NCI-H2227 (cell line): ENCODE measurements around the gene ST6GALNAC6.

Source experiments
- DNase-seq: peaks from one replicate; lab custom pipeline; 2025; ENCODE audit not compliant: unreplicated experiment; lab: John Stamatoyannopoulos, UW

The ST6GALNAC6 gene

DNA sequence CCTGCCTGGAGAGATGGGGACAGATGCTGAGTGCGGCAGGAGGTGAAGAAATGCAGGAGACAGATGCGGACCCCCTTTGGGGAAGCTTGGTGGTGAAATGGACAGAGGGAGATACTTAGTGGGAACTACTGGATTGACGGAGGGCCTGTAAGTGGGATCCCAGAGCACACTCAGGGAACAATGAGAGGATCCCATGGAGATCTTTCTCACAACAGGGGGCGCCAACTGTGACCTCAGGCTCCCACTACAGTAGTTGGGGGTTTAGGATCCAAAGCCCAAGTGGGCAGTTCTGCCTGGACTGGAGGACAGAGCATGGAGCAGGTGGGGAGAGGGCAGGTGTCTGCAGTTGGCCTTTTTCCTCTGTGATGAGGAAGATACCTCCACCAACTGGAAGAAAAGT is 34.8 kb upstream of the ST6GALNAC6 start:
- no peak for DNase-seq

DNA sequence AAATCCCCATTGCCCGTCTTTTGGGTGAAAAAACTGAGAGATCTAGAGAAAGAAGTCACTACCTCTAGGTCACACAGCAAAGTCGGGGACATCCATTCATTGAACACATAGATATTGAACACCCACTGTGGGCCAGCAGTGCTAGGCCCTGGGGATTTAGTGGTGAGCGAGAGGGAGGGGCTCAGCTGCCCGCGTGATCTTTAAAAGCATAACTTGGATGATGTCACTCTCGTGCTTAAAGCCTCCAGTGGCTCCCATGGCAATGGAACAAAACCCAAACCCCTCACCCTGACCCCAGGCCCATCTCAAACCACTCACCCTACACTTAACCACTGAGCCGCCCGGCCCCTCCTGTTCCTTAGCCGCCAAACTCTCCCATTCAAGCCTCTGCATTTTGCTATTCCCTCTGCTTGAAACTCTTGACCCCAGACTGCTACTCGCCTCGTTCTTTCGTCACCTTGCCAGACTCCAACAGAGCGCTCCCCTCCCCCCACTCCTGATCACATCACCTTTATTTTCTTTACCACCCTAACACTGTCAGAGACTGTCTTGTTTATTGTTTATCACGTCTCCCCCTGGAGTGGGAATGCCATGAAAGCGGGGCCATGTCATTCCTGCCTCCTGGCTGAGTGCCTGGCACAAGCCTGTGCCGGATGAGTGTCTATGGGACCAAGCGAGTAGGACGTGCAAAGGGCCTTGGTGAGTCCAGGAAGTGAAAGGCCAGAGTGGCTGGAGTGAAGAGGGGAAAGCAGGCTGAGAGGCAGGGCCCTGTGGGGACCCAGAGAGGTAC is 31.9 kb upstream of the ST6GALNAC6 start:
- peak; percentile 62 for DNase-seq

DNA sequence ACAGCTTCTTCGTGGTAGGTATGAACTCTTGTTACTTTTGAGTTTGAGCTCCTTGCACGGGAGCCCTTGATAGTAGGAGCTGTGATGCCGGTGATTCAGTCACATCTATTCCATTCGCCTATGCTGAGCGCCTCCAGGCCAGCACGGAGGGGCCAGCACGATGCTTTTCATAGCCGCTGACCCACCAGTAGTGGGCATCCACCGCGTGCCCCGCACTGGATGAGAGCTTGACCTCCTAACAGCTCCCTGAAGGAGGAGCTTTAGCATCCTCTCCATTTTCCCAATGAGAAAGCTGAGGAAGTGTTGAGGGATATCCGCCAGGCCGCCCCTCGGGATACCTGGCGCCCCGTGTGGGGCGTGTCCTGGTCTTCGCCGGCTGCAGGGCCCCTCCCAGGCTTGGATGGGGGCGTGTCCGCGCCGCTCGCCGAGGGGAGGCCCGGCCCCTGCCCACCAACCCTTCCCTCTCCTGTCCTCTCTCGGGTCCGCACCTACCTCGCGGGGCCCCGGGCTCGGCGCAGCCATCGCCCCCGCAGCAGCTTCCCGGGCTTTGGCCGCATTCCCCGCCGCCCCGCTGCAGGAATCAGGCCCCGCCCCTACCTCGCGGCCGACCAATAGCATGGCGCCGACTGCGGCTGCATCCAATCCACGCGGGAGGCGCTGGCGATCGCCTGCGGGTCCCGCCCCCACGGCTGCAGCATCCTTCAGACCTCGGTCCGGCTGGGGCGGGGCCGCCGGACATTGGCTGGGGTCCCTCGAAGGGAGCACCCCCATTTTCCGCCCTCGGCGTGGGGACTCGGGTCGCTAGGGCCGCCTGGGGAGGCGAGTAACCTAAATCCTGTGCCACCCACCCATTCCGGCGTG is 31.1 kb upstream of the ST6GALNAC6 start, which contains the start of gene PIP5KL1:
PIP5KL1 (minus strand) TSS at position 547 of the 861 bp plus-strand sequence; CDS start at position 522, 25 bp downstream.
- peak; percentile 91 for DNase-seq

DNA sequence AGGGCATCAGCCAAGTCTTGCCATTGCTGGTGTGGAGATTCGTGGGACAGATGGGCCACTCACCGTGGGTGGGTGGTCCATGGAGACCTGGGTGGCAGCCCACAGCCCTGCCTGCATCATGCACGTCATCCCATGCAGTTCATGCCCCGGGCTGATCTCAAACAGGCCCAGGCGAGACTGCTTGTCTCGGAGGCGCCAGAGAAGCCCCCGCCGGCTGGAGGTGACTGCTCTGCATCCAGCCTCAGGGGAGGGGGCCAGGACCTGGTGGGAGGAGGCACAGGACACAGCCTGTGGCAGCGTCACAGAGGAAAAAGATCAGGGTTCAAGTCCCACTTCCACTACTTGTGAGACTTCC is 30.2 kb upstream of the ST6GALNAC6 start:
- no peak for DNase-seq

DNA sequence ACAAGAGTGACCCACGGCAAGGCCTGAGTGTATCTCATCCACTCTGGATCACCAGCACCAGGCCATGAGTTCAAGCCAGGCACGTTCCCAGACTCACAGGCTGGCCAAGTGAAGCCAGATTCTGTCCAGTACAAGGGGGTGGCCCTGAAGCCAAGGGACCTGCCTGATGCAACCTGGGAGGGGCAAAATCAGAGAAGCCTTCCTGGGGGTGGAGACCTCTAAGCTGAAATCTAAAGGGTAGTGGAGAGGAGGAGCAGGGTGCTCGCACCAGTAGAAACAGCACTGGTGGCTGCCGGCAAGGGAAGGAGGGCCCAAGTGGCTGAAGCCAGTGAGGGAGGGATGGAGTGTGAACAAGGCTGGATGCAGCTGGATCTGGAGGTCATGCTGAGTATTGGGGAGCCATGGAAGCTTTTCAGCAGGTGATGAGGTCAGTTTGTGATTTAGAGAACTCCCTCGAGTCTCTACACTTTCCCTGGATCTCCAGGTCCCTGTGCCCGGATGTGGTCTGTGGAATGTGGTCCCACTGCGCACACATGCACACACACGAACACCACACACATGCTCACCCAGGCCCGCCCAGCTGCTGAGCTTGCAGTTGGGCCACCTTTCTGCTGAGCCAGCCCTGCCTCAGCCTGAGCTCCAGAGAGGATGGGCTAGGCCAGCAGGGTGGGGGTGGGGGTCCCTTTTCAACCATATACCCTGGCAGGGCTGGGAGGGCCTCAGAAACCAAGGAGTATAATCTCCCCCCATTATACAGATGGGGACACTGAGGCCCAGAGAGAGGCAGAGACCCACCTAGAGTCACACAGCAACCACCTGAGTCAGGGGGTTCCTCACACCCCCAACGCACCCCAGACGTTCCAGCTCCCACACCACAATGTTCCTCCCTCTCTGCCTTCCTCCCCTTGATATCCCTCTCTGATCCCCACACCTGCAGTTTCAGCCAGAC is 29.5 kb upstream of the ST6GALNAC6 start:
- no peak for DNase-seq

DNA sequence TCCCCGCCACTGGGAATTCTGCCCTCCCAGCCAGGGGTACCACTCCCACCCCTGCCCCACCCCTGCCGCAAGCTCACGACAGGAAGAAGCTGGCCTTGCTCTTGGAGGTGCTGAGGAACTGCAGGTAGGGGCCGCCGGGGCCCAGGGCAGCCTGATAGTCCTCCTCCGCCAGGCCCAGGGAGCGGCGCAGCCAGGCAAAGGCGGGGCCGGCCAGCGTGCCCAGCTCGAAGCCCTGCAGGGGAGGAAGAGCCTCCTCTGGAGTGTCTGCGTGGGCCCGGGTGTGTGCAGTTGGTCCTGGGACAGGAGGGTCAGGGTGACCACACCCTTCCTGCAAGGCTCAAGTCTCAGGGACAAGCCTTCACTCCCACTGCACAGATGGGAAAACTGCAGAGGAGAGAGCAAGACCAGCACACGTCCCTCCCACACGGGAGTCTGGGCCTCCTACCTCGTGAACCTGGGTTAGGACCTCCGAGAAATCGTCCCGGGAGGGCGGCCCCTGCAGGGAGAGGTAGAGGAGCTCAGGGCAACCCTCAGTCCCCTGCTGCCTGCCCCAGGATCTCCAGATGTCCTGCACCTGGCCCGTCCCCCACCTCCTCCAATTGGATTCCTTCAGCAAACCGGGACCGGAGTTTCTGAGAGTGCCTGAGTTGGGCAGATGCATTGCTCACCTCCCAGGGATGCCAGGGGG is 28.7 kb upstream of the ST6GALNAC6 start:
- no peak for DNase-seq

DNA sequence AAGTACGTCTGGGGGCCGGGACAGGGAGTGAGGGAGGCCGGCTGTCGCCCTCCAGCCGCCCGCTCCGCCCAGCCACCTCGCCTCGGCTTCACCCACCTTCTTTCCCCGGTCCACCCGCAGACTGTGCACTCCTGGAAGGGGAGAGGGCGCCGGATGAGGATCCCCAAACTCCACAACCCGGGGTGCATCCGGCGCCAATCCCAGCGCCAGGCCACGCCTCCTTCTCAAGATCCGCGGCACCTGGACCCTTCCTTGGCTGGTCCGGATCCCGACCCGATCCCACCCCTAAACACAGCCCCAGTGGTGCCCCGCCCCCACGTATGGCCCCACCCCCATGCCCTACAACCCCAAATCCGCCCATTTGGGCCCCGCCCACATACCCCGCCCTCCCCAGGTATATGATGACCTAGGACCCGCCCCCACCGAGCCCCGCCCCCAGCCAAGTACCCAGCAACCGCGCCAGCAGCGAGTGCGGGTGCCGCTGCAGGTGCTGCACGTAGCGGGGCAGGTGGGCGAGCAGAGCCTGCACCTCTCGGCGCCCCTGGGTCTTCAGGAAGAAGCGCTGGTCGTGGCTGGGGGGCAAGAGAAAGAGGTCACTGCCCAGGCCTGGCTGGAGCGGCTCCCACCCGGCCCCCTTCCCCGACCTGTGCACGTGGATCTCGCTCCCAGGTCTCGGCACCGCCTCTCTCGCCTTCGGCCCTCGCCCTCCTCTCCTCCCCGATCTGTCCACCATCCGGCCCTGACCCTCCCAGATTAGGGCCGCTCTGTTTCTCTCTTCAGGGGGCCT is 28.0 kb upstream of the ST6GALNAC6 start:
- no peak for DNase-seq

DNA sequence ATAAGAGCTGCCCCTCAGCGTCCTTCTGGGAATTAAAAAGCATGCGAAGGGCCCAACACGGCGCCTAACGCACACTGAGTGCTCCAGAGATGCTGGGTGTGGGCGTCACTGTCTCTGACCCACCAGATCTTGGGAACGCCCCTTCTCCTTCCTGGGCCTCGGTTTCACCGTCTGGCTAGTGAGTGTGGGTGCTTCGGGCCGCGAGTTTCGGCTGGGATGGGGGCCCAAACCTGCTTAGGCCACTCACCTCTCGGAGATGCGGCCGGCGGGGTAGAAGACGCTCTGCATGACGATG is 27.4 kb upstream of the ST6GALNAC6 start:
- no peak for DNase-seq

DNA sequence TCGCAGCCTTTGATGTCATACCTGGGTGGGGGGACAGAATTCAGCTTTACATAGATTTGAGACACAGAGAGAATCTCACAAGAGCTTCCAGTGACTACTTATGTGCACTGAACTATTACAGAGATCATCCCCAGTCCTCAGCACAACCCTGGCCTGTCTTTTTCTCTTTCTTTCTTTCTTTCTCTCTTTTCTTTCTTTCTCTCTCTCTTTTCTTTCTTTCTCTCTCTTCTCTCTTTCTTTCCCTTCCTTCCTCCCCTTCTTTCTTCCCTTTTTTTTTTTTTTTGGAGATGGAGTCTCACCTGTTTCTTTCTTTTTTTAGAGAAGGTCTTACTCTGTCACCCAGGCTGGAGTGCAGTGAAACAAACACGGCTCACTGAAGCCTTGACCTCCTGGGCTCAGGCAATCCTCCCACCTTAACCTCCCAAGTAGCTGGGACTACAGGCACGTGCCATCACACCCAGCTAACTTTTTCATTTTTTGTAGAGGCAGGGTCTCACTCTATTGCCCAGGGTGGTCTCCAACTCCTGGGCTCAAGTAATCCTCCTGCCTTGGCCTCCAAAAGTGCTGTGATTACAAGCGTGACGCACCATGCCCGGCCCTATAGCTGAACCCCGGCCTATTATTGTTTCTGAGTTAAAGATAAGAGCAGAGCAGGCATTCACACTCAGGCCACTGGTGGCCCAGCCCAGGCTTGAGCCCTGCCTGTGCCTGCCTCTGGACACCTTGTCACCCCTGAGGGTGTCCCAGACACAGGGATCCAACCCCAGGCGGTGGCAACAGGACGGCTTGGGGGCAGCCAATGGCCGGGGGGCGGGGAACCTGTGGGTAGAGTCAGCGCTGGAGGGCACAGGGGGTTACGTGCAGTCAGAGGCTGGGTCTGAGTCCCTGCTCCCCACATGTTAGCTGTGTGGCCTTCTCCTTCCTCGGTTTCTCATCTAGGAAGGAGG is 26.8 kb upstream of the ST6GALNAC6 start:
- DNase-seq, result no peak

DNA sequence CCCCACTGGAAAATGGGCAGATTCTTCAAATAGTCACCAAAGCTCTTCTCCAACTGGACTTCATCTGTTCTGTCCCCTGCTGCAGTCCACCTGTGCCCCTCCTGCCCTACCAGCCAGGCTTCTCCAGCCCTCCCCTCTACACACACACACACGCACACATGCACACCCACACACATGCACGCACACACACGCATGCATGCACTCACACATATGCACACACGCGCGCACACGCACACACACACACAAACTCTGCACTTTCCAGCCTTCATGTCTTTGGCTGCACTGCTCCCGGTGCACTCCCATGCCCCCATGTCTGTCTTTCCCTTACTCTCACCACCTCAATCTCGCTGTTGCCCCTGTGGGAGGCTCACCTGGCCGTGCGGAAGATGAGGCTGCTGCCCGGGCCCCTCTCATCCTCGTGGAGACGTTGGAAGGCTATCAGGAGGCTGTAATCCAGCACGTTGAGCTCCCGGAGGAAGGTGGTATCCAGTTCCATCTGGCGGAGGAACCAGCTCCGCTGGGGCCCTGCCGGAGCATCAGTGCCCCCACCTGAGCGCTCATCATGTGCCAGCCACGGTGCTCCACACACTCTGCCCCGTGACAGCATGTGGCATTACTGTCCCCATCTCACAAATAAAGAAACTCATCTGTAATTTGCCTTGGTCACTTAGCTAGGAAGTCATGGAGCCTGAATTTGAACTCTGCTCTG is 25.5 kb upstream of the ST6GALNAC6 start:
- DNase-seq, result no peak

DNA sequence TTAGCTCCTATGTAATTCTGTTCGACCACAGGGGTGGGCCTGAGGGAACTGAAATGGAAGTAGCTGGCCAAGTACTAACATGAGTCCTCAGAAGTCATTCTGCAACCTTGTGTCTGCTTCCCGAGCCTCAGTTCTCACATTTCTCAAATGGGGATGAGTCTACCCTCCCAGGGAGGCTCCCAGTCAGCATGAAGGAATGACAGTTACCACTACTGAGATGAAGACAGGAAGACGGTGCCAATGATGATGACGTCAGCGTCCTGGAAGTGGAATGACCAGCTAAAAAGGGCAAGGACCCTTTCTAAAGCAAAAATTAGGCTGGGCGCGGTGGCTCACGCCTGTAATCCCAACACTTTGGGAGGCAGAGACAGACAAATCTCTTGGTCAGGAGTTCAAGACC is 24.4 kb upstream of the ST6GALNAC6 start:
- DNase-seq, result no peak

DNA sequence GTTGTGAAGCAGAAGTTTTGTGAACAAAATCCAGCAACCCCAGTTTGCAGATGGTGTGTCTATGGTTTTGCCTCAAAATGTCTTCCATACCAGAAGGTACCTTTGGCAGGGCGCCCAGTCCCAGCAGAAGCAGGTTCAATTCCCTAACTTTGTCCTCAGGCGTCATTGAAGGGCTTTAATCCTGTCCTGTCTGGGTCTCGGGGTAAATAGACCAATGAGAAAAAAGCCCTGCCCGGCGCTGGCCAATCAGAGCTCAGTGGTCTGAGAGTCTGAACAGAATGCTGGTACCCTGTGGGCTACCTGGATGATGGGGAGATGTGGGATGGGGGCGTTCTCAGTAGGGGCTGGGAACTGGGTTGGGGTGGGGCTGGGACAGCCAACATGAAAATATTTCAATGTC is 23.6 kb upstream of the ST6GALNAC6 start:
- DNase-seq, result no peak

DNA sequence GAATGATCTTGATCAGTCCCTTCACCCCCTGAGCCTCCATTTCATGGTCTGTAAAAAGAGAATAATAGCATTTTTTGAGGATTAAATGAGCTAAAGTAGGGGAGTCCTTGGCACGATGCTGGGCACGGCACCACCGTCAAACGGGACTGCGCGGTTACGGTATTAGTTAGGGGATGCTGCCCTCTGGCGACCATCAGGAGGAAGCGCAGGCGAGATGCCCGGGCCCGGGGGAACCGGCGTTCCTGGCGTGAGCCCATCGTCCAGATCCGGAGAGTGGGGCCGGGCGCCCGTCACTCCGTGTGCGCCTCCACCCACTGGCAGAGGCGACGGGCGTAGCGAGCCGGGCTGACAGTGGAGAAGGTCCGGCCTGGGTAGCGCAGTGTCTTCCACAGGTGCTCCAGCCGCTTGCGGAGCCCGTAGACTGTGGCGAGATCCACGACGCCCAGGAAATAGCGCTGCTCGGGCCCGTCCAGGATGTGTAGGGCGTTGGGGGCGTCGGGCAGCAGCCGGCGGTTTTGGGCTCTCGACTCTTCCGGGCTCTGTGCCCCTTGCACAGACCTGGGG is 22.2 kb upstream of the ST6GALNAC6 start:
- DNase-seq, result peak; percentile 53

DNA sequence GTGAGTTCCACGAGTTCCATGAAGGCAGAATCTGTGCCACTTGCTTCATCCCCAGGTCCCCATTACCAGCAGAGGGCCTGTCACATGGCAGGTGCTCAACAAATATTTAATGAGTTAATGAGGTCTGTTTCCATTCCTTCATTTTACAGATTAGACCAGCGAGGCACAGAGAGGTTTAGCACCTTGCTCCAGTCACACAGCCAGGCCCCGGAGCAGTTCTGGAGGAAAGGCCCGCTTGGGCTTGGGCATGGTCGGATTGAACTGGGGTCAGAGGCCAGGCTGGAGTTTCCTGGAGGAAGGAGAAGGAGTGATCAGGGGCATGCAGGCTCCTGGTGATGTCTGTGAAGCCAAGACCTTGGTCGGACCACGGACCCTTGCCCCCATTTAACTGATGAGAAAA is 21.4 kb upstream of the ST6GALNAC6 start:
- DNase-seq, result no peak

DNA sequence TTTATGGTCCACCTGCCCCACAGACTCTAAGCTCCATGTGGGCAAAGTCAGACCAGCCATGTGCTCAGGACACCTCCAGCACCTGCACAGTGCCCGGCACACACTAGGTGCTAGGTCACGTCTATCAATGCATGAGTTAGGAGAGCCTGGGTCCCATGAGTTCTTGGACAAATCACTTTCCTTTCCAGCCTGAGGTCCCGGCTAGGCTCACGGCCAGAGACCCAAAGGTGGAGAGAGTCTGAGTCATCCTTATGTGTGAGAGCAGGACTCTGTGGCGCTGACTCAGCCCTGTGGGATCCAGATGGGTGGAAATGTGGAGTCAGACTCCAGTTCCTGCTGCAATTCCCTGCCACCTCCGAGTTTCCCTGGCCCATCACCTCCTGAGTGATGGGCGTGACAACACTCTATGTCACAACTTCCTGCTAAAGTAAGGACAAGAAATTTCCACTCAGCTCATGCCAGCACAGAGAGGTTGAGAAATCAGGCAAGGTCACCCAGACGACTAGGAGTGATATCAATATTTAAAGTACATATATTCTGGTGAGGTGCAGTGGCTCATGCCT is 19.9 kb upstream of the ST6GALNAC6 start:
- no peak for DNase-seq

DNA sequence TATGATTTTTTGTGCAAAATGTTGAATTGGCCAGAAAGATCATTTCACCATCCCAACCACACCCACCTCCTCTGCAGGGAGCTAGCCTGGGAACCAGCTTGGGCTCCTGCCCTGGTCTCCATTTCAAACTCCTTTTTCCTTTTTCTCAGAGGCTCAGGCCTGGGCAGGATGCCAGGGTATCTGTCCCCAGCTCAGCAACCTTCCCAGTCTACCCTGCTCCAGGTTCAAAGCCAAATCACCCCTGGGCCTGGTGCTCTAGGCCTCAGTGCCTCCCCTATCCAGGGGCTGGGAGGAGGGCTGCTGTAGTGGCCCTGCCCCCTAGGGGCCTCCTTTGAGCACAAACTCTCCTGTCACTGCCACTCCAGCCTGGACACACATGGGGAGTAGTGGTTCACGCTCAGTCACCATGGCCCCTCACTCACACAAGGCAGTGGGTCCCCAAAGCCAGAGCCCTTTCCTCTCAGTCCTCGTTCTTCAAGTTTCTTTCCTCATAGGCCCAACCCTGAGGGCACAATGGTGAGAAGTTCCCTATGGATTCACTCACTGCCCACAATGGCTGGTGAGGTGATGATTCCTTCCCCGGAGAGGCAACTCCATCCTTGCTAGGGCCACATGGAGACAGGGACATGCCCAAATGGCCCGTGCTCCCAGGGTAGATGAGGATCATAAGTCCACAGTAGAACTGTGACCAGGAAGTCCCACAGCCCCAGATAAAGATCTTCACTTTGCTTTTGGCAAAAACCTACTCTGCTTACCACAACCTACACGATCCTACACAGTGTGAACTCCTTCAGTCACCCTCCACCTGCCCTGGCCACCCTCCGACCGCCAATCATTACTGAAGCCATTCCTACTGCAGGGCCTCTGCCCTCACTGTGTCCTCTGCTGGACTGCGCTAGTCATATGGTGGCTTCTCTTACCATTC is 19.0 kb upstream of the ST6GALNAC6 start:
- DNase-seq, result no peak

DNA sequence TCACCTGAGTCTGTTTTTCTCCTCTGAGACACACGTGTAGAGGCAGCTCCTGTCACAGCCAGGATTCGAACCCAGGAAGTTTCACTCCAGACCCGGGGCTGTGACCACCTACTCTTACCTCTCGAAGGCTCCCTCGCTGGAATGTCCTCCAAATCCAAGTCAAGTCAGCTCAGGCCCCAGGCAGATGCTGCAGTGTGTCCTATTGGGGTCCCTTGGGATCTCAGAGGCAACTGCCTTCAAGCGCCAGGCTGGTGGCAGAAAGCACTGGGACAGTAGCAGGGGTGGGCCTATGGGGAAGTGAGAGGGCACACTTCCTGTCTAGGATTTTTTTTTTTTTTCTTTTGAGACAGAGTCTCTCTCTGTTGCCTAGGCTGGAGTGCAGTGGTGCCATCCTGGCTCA is 18.2 kb upstream of the ST6GALNAC6 start:
- no peak for DNase-seq
